Endothelial cell of umbilical vein (primary cell): ENCODE results near the gene HSD17B10. TPM values are rescaled to one million over a fixed set of nuclear protein-coding genes. Genes with fewer than 3 reads are reported as not detected.

ENCODE experiments used
- BruUV-seq: library from RNA; stranded (reverse); fragments of 400-500 nt; replicated peaks from 2 replicates; lab custom pipeline; 2021; lab: Mats Ljungman, UMichigan
- CTCF ChIA-PET: fragments of 300-600, 350-600 bp; sonication (Branson Sonifier 250); formaldehyde crosslinking; loops from one replicate; lab custom pipeline; 2021; ENCODE audit warnings: antibody characterized with exemption, inconsistent platforms; lab: Charles Lee
- POLR2A ChIA-PET: fragments of 300-600, 350-600 bp; sonication (Branson Sonifier 250); formaldehyde crosslinking; loops from one replicate; lab custom pipeline; 2021; ENCODE audit warnings: antibody characterized with exemption, inconsistent platforms; lab: Charles Lee
- DNase-seq: peaks from one replicate; pipeline ENCODE4 v3.0.0-alpha.2; 2011; ENCODE audit warnings: low read depth, low spot score
- FAIRE-seq: peaks from 2 replicates; lab custom pipeline; 2011; peaks lifted over from hg19 to GRCh38; lab: Jason Lieb, UNC
- H2AFZ ChIP-seq: 2 replicates; pipeline ENCODE4 v1.6.0; 2012; ENCODE audit warnings: low read depth, low read length, control low read depth, inconsistent platforms
- H3K27ac ChIP-seq: 2 replicates; pipeline ENCODE4 v1.5.1; 2011; ENCODE audit warnings: low read depth, mild to moderate bottlenecking, control low read depth, low read length, moderate library complexity; ENCODE audit not compliant: insufficient read depth
- H3K27me3 ChIP-seq, 2 experiments: 2 replicates each; pipeline versions ENCODE4 v1.6.0 to v1.6.1; 2011; ENCODE audit warnings: low read length in 2 of 2, mixed read lengths in 1 of 2; ENCODE audit not compliant: control insufficient read depth in 2 of 2, insufficient read depth in 2 of 2
- H3K36me3 ChIP-seq, 2 experiments: 2 replicates in 1 of 2; 3 replicates in 1 of 2; pipeline ENCODE4 v1.5.1; 2011; ENCODE audit warnings: low read length in 2 of 2, mild to moderate bottlenecking in 1 of 2, moderate library complexity in 1 of 2; ENCODE audit not compliant: control insufficient read depth in 2 of 2, insufficient read depth in 2 of 2; ENCODE audit errors: extremely low read depth in 1 of 2
- H3K4me1 ChIP-seq: 3 replicates; pipeline ENCODE4 v1.5.1; 2011; ENCODE audit warnings: mild to moderate bottlenecking, low read length; ENCODE audit not compliant: control insufficient read depth, insufficient read depth; ENCODE audit errors: extremely low read depth
- H3K4me2 ChIP-seq: 2 replicates; pipeline ENCODE4 v1.6.1; 2011; ENCODE audit warnings: low read length, control low read depth, mixed read lengths; ENCODE audit not compliant: insufficient read depth
- H3K4me3 ChIP-seq, 3 experiments: fragments of 200-600 bp in 1 of 3; sonication (generic), shearing (Covaris generic) in 1 of 3; replicated peaks in 1 of 3; 2 replicates each; pipeline ENCODE4 v1.5.1; 2011 to 2016; ENCODE audit warnings: control low read depth in 3 of 3, low read length in 3 of 3, mild to moderate bottlenecking in 2 of 3, inconsistent platforms in 1 of 3, low read depth in 1 of 3, moderate library complexity in 1 of 3; ENCODE audit not compliant: insufficient read depth in 1 of 3
- H3K79me2 ChIP-seq: 2 replicates; pipeline ENCODE4 v1.6.0; 2012; ENCODE audit warnings: low read length, inconsistent platforms; ENCODE audit not compliant: control insufficient read depth, insufficient read depth
- H3K9ac ChIP-seq: replicated peaks from 2 replicates; pipeline ENCODE3; 2011; ENCODE audit warnings: low read length, control low read depth; ENCODE audit not compliant: insufficient read depth; ENCODE audit errors: extremely low read depth
- H3K9me1 ChIP-seq: replicated peaks from 3 replicates; pipeline ENCODE4 v1.6.0; 2011; ENCODE audit warnings: mild to moderate bottlenecking, low read length; ENCODE audit not compliant: control insufficient read depth, insufficient read depth; ENCODE audit errors: extremely low read depth
- H3K9me3 ChIP-seq: replicated peaks from 2 replicates; pipeline ENCODE4 v1.5.1; 2012; ENCODE audit warnings: low read length, inconsistent platforms; ENCODE audit not compliant: control insufficient read depth, insufficient read depth
- H4K20me1 ChIP-seq: replicated peaks from 2 replicates; pipeline ENCODE3; 2011; ENCODE audit warnings: mild to moderate bottlenecking, low read length; ENCODE audit not compliant: control insufficient read depth, insufficient read depth; ENCODE audit errors: extremely low read depth
- GATA2 ChIP-seq: IDR thresholded peaks from 2 replicates; pipeline ENCODE4 v1.7.0; 2011; ENCODE audit warnings: low read depth, mild to moderate bottlenecking, moderate library complexity, mixed read lengths, low read length; ENCODE audit not compliant: insufficient read length, insufficient read depth
- JUN ChIP-seq: IDR thresholded peaks from 2 replicates; pipeline ENCODE4 v1.6.1; 2011; ENCODE audit warnings: borderline replicate concordance, low read depth; ENCODE audit not compliant: insufficient read length, insufficient read depth
- MYC ChIP-seq: IDR thresholded peaks from one replicate; pipeline ENCODE4 v1.6.1; 2011; ENCODE audit warnings: mild to moderate bottlenecking, low read depth, low read length
- POLR2A ChIP-seq: IDR thresholded peaks from 2 replicates; pipeline ENCODE4 v1.6.1; 2012; ENCODE audit warnings: low read depth, mild to moderate bottlenecking, control low read depth, low read length
- POLR2AphosphoS5 ChIP-seq: IDR thresholded peaks from 2 replicates; pipeline ENCODE4 v1.6.1; 2012; ENCODE audit warnings: low read depth, mild to moderate bottlenecking, control low read depth, low read length, moderate library complexity; ENCODE audit not compliant: insufficient read depth
- dilution Hi-C: fragments of 300-500 bp; cut with MboI; formaldehyde crosslinking; loops from one replicate; pipeline ENCODE4 v1.15.0; 2019; ENCODE audit warnings: low sequenced_read_pairs; ENCODE audit not compliant: extremely low pct_ligation_motif_present
- intact Hi-C: fragments of 100-400 bp; cut with micrococcal nuclease; formaldehyde crosslinking; loops from one replicate; pipeline ENCODE4 v1.10.0; 2022
- polyA plus RNA-seq, 4 experiments: library from polyadenylated mRNA; depleted of rRNA in 3 of 4; stranded (reverse) in 3 of 4; unstranded in 1 of 4; fragments of >200 nt; gene quantifications; 2 replicates each; pipeline versions ENCODE4 v1.2.1 to v1.2.3, GENCODE V29; 2011 to 2012; ENCODE audit warnings: missing spikeins in 1 of 4
- total RNA-seq: library from RNA; stranded (reverse); gene quantifications from 2 replicates; pipeline ENCODE4 v1.2.3, GENCODE V29; 2021
- TF ChIP-seq, protein P1 (sequence below): IDR thresholded peaks from 2 replicates; pipeline ENCODE4 v1.6.1; 2011; ENCODE audit not compliant: insufficient read depth, insufficient read length
- TF ChIP-seq, protein P2 (sequence below), 2 donors: IDR thresholded peaks; 1 replicate in 1 of 2; 2 replicates in 1 of 2; pipeline ENCODE4 v1.5.1; 2011; ENCODE audit warnings: low read length in 2 of 2, mild to moderate bottlenecking in 2 of 2, moderate library complexity in 2 of 2, control low read depth in 1 of 2, inconsistent platforms in 1 of 2, low read depth in 1 of 2; ENCODE audit not compliant: insufficient read depth in 1 of 2; ENCODE audit errors: extremely low read depth in 1 of 2

HSD17B10 gene
- total and polyA plus RNA-seq, 2 donors (not counting 3 experiments of a cell fraction or from before 2014, with no cell fraction given), result 82.3 to 171 TPM

DNA sequence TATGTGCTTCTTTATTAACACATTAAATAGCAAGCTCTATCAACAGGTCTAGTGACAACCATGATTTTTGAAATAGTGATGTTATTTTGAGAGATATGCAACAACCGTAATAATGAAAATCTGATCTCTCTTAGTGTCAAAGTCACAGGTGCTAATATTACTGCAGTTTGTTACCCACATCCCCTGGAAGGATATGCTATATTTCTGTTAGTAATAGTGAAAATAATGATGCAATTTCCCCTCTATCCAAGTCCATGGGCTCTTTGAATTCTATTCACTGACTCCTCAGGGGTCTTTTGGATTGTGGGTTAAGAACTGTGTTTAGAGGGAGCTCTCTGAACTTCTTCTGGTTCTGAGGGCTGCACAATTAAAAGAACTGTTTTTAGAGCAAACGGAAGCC lies 3.0 kb upstream of the HSD17B10 start:
- no peak overlapping the region for H2AFZ ChIP-seq
- H3K9me3 ChIP-seq, result no peaks in the 10 kb centered on the region
- no peaks in the 10 kb centered on the region for H4K20me1 ChIP-seq
- intact Hi-C loops, result no loop called here
- no peak overlapping the region for H3K4me3 ChIP-seq
- H3K27ac ChIP-seq, result no peak overlapping the region
- TF ChIP-seq MYC, result no peak
- TF ChIP-seq POLR2AphosphoS5, result no peak
- TF ChIP-seq, protein P1, sequence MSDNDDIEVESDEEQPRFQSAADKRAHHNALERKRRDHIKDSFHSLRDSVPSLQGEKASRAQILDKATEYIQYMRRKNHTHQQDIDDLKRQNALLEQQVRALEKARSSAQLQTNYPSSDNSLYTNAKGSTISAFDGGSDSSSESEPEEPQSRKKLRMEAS, result no peak
- no peak for TF ChIP-seq JUN
- TF ChIP-seq GATA2, result no peak
- H3K9me1 ChIP-seq, result no peaks in the 10 kb centered on the region
- FAIRE-seq (peak; percentile 24), DNase-seq (no peak)
- no TSS peak for BruUV-seq
- no peaks in the 10 kb centered on the region for H3K27me3 ChIP-seq
- dilution Hi-C loops, result no loop called here
- peaks cover 9% of the 10 kb centered on the region for H3K4me1 ChIP-seq
- peaks cover 5% of the 10 kb centered on the region for H3K79me2 ChIP-seq
- ChIA-PET CTCF (interaction anchor here (1.5 to 1.8 kb wide), 2 partner anchors 9 to 124 kb away, joined by 8 to 21 read pairs; no protein-coding TSS in a partner anchor), POLR2A (no interaction called here)
- no peak overlapping the region for H3K9ac ChIP-seq
- no peak overlapping the region for H3K4me2 ChIP-seq
- H3K36me3 ChIP-seq, result no peaks in the 10 kb centered on the region

DNA sequence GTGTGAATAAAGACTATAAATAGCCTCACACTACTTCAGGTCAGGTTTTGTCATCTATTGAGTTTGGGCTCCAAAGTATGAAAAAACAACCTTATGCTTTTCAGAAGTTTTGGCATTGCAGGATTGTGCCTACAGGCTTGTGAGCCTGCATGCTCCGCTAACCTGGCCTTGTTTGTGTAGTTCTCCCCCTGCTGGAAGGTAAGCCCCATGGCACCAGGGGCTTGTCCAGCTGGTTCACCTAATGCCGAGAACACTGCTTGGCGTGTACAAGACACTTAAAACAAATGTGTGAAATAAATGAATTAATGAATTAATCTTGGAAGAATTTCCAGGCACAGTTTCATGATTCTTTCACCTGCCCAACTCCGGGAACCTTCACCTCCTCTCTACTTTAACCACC lies 1.8 kb upstream of the HSD17B10 start:
- Histone ChIP-seq H3K9me1 (no peaks in the 10 kb centered on the region), H3K9me3 (no peaks in the 10 kb centered on the region), H4K20me1 (no peaks in the 10 kb centered on the region), H3K4me3 (no peak overlapping the region), H3K36me3 (peaks cover 0 to 9% of the 10 kb centered on the region in 2 experiments), H3K9ac (no peak overlapping the region), H3K27ac (no peak overlapping the region), H3K4me1 (peaks cover 7% of the 10 kb centered on the region), H3K4me2 (no peak overlapping the region), H3K27me3 (no peaks in the 10 kb centered on the region), H2AFZ (no peak overlapping the region), H3K79me2 (peaks cover 5% of the 10 kb centered on the region)
- FAIRE-seq (peak; percentile 78), DNase-seq (peak; percentile 48)
- POLR2A ChIA-PET, result no interaction called here
- dilution Hi-C loops (no loop called here), intact Hi-C loops (no loop called here)
- TF ChIP-seq, protein P2, sequence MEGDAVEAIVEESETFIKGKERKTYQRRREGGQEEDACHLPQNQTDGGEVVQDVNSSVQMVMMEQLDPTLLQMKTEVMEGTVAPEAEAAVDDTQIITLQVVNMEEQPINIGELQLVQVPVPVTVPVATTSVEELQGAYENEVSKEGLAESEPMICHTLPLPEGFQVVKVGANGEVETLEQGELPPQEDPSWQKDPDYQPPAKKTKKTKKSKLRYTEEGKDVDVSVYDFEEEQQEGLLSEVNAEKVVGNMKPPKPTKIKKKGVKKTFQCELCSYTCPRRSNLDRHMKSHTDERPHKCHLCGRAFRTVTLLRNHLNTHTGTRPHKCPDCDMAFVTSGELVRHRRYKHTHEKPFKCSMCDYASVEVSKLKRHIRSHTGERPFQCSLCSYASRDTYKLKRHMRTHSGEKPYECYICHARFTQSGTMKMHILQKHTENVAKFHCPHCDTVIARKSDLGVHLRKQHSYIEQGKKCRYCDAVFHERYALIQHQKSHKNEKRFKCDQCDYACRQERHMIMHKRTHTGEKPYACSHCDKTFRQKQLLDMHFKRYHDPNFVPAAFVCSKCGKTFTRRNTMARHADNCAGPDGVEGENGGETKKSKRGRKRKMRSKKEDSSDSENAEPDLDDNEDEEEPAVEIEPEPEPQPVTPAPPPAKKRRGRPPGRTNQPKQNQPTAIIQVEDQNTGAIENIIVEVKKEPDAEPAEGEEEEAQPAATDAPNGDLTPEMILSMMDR (IDR thresholded peaks at IDR 0.05; ENCODE audit: extremely low read depth in 1 of 2, insufficient read depth in 1 of 2, low read depth in 1 of 2, low read length in 2 of 2), result peak; percentile 63 to 78
- no peak for TF ChIP-seq POLR2A
- no peak for TF ChIP-seq GATA2
- no peak for TF ChIP-seq POLR2AphosphoS5
- TF ChIP-seq, protein P1, result no peak
- TF ChIP-seq JUN, result no peak
- CTCF ChIA-PET, result interaction anchor here (0.6 to 1.8 kb wide), 12 partner anchors 10 to 150 kb away, joined by 3 to 21 read pairs (median 4); partner anchors contain the start of genes RIBC1 and SMC1A
- no TSS peak for BruUV-seq
